Neural cell (in vitro differentiated cells): ENCODE data around the gene OR6N1. TPM values are rescaled to one million over a fixed set of nuclear protein-coding genes. Genes with fewer than 3 reads are reported as not detected.

Source experiments
- H2AFZ ChIP-seq: fragments of 200-600, 300-800 bp; sonication (generic), shearing (Covaris generic); 2 replicates; pipeline ENCODE4 v1.6.0; 2014; ENCODE audit warnings: low read depth, mild to moderate bottlenecking, antibody characterized with exemption, low read length, moderate library complexity
- H3F3A ChIP-seq: fragments of 200-600 bp; shearing (Covaris generic); 2 replicates; pipeline ENCODE4 v1.6.1; 2016; ENCODE audit warnings: mild to moderate bottlenecking, moderate library complexity, mixed read lengths, antibody characterized with exemption, low read length; ENCODE audit not compliant: insufficient read depth, poor library complexity, severe bottlenecking
- H3K27ac ChIP-seq: fragments of 200-600, 300-800 bp; sonication (generic), shearing (Covaris generic); 2 replicates; pipeline ENCODE4 v1.5.1; 2014; ENCODE audit warnings: mild to moderate bottlenecking, low read length, moderate library complexity
- H3K27me3 ChIP-seq: fragments of 300-800, 200-600 bp; sonication (generic), shearing (Covaris generic); 2 replicates; pipeline ENCODE4 v1.6.0; 2014; ENCODE audit warnings: mild to moderate bottlenecking, low read depth, low read length, moderate library complexity; ENCODE audit not compliant: insufficient read depth
- H3K36me3 ChIP-seq: fragments of 300-800, 200-600 bp; sonication (generic), shearing (Covaris generic); 2 replicates; pipeline ENCODE4 v1.5.1; 2014; ENCODE audit warnings: mild to moderate bottlenecking, antibody characterized with exemption, low read length, moderate library complexity; ENCODE audit not compliant: insufficient read depth
- H3K4me2 ChIP-seq: fragments of 300-800, 200-600 bp; sonication (generic), shearing (Covaris generic); 2 replicates; pipeline ENCODE4 v1.6.0; 2014; ENCODE audit warnings: mild to moderate bottlenecking, low read length
- H3K4me3 ChIP-seq: fragments of 300-800, 200-600 bp; sonication (generic), shearing (Covaris generic); 2 replicates; pipeline ENCODE4 v1.5.1; 2014; ENCODE audit warnings: mild to moderate bottlenecking, low read length, moderate library complexity
- H3K79me2 ChIP-seq: fragments of 200-600 bp; shearing (Covaris generic); replicated peaks from 2 replicates; pipeline ENCODE4 v1.6.0; 2014; ENCODE audit warnings: mild to moderate bottlenecking, low read length, moderate library complexity; ENCODE audit not compliant: insufficient read depth
- H3K9ac ChIP-seq: fragments of 300-800, 200-600 bp; sonication (generic), shearing (Covaris generic); 2 replicates; pipeline ENCODE4 v1.6.1; 2016; ENCODE audit warnings: mild to moderate bottlenecking, low read length, mixed read lengths
- H3K9me2 ChIP-seq: fragments of 200-600 bp; shearing (Covaris generic); 2 replicates; pipeline ENCODE4 v1.6.1; 2016; ENCODE audit warnings: mild to moderate bottlenecking, low read length, mixed read lengths; ENCODE audit not compliant: insufficient read depth
- H3K9me3 ChIP-seq: fragments of 200-600, 300-800 bp; sonication (generic), shearing (Covaris generic); 2 replicates; pipeline ENCODE4 v1.6.1; 2016; ENCODE audit warnings: mild to moderate bottlenecking, mixed run types, low read length, moderate library complexity, mixed read lengths
- H4K20me1 ChIP-seq: fragments of 200-600 bp; shearing (Covaris generic); 2 replicates; pipeline ENCODE4 v1.6.1; 2016; ENCODE audit warnings: mild to moderate bottlenecking, mixed run types; ENCODE audit not compliant: insufficient read depth
- CTCF ChIP-seq: fragments of 450-650 bp; IDR thresholded peaks from 2 replicates; pipeline ENCODE4 v1.5.1; 2014; ENCODE audit warnings: antibody characterized with exemption, mild to moderate bottlenecking, moderate library complexity; ENCODE audit not compliant: poor library complexity, severe bottlenecking
- EP300 ChIP-seq: fragments of 450-650 bp; conservative IDR thresholded peaks from 2 replicates; pipeline ENCODE4 v1.6.1; 2014; ENCODE audit warnings: antibody characterized with exemption, mild to moderate bottlenecking, moderate library complexity; ENCODE audit not compliant: poor library complexity, severe bottlenecking
- EZH2 ChIP-seq: fragments of 200-600, 300-800 bp; shearing (Covaris generic), sonication (generic); IDR thresholded peaks from 2 replicates; pipeline ENCODE4 v1.6.1; 2014; ENCODE audit warnings: antibody characterized with exemption, low read length, borderline replicate concordance, mild to moderate bottlenecking; ENCODE audit not compliant: insufficient read depth, poor library complexity, severe bottlenecking
- MXI1 ChIP-seq: fragments of 450-650 bp; conservative IDR thresholded peaks from 2 replicates; pipeline ENCODE4 v1.6.1; 2014; ENCODE audit warnings: antibody characterized with exemption, mild to moderate bottlenecking; ENCODE audit not compliant: poor library complexity, severe bottlenecking
- POLR2AphosphoS5 ChIP-seq: IDR thresholded peaks from 2 replicates; pipeline ENCODE4 v1.6.1; 2012
- RAD21 ChIP-seq: fragments of 450-650 bp; conservative IDR thresholded peaks from 2 replicates; pipeline ENCODE4 v1.6.1; 2014; ENCODE audit warnings: antibody characterized with exemption, mild to moderate bottlenecking, moderate library complexity
- REST ChIP-seq: IDR thresholded peaks from 2 replicates; pipeline ENCODE4 v1.6.1; 2012; ENCODE audit warnings: borderline replicate concordance
- SMC3 ChIP-seq: fragments of 450-650 bp; conservative IDR thresholded peaks from 2 replicates; pipeline ENCODE4 v1.6.1; 2014; ENCODE audit warnings: antibody characterized with exemption, mild to moderate bottlenecking, moderate library complexity; ENCODE audit not compliant: poor library complexity
- TAF1 ChIP-seq: IDR thresholded peaks from 2 replicates; pipeline ENCODE4 v1.6.1; 2012; ENCODE audit warnings: low read depth
- polyA plus RNA-seq: library from polyadenylated mRNA; depleted of rRNA; stranded (reverse); fragments of >200 nt; gene quantifications from 2 replicates; pipeline ENCODE4 v1.2.3, GENCODE V29; 2014

Gene OR6N1
- polyA plus RNA-seq, 1 donor from 2014 or later, result not detected

GRCh38 chr1:158800526-158800925, 28.5 kb upstream of the OR6N1 start:
- H2AFZ ChIP-seq, result no peak overlapping the region
- H3F3A ChIP-seq, result no peaks in the 10 kb centered on the region
- H4K20me1 ChIP-seq, result no peaks in the 10 kb centered on the region
- no peaks in the 10 kb centered on the region for H3K9me3 ChIP-seq
- no peaks in the 10 kb centered on the region for H3K9me2 ChIP-seq
- H3K4me2 ChIP-seq, result no peak overlapping the region
- H3K27ac ChIP-seq, result no peak overlapping the region
- no peaks in the 10 kb centered on the region for H3K79me2 ChIP-seq
- no peaks in the 10 kb centered on the region for H3K27me3 ChIP-seq
- H3K36me3 ChIP-seq, result no peaks in the 10 kb centered on the region
- no peak overlapping the region for H3K9ac ChIP-seq
- TF ChIP-seq CTCF, result no peak
- no peak for TF ChIP-seq REST
- no peak for TF ChIP-seq TAF1
- TF ChIP-seq EZH2, result no peak
- no peak for TF ChIP-seq MXI1
- TF ChIP-seq RAD21, result no peak
- TF ChIP-seq SMC3, result no peak
- TF ChIP-seq POLR2AphosphoS5, result no peak
- TF ChIP-seq EP300, result no peak
- no peak overlapping the region for H3K4me3 ChIP-seq

DNA sequence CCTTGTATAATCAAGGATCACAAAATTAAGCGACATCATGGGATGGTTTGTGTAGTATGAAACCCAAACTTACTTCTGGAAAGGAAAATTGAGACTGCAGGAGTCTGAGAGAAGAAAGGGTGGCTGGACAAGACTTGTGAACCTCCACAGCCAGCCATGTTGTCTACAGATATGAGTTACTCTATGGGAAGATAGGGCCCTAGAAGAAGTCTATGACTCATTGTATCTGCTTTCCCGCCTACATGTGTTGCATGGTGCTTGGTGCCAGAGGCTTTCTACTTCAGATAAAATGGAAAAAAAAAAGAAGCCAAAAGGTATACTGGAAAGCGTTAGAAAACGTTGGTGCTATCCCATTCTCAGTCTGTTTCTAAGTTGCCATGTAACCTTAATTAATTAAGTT, 27.7 kb upstream of the OR6N1 start:
- Histone ChIP-seq H3K9ac (no peak overlapping the region), H3K79me2 (no peaks in the 10 kb centered on the region), H3K27me3 (no peaks in the 10 kb centered on the region), H3K27ac (no peak overlapping the region), H3F3A (no peaks in the 10 kb centered on the region), H3K4me2 (no peak overlapping the region), H4K20me1 (no peaks in the 10 kb centered on the region), H3K9me3 (no peaks in the 10 kb centered on the region), H3K36me3 (no peaks in the 10 kb centered on the region), H3K4me3 (no peak overlapping the region), H2AFZ (no peak overlapping the region), H3K9me2 (no peaks in the 10 kb centered on the region)
- TF ChIP-seq CTCF, result no peak
- no peak for TF ChIP-seq POLR2AphosphoS5
- TF ChIP-seq TAF1, result no peak
- no peak for TF ChIP-seq SMC3
- no peak for TF ChIP-seq EZH2
- TF ChIP-seq RAD21, result no peak
- TF ChIP-seq MXI1, result no peak
